Aorta (tissue), 5 donors: ENCODE measurements around the gene DNAJC12. TPM values are rescaled to one million over a fixed set of nuclear protein-coding genes. Genes with fewer than 3 reads are reported as not detected.

Experiments
- ATAC-seq: fragments of 200-7000 bp; cut with Tn5 transposase; one replicate; pipeline ENCODE4 v1.9.1; 2022; ENCODE audit warnings: moderate library complexity; ENCODE audit not compliant: low FRiP score
- DNase-seq, 2 donors: peaks; one replicate each; pipeline ENCODE4 v3.0.0-alpha.2; 2020
- H3K27ac ChIP-seq, 2 donors: one replicate each; pipeline ENCODE4 v1.5.1; 2013; ENCODE audit warnings: low read length in 2 of 2, mild to moderate bottlenecking in 2 of 2, moderate library complexity in 2 of 2, control low read depth in 1 of 2, inconsistent platforms in 1 of 2, low read depth in 1 of 2
- H3K27me3 ChIP-seq, 2 donors: one replicate each; pipeline ENCODE4 v1.6.1; 2013; ENCODE audit warnings: control low read depth in 1 of 2, low read length in 1 of 2, mild to moderate bottlenecking in 1 of 2, moderate library complexity in 1 of 2; ENCODE audit not compliant: insufficient read depth in 2 of 2, control insufficient read depth in 1 of 2
- H3K36me3 ChIP-seq, 2 donors: one replicate each; pipeline ENCODE4 v1.6.1; 2013; ENCODE audit warnings: control low read depth in 1 of 2, low read length in 1 of 2, mild to moderate bottlenecking in 1 of 2; ENCODE audit not compliant: insufficient read depth in 2 of 2, control insufficient read depth in 1 of 2
- H3K4me1 ChIP-seq, 2 donors: one replicate each; pipeline ENCODE4 v1.6.1; 2013; ENCODE audit warnings: low read length in 2 of 2, control low read depth in 1 of 2, mild to moderate bottlenecking in 1 of 2, moderate library complexity in 1 of 2; ENCODE audit not compliant: insufficient read depth in 2 of 2, control insufficient read depth in 1 of 2
- H3K4me3 ChIP-seq, 2 donors: one replicate each; pipeline ENCODE4 v1.5.1; 2013; ENCODE audit warnings: low read length in 2 of 2, control low read depth in 1 of 2, mild to moderate bottlenecking in 1 of 2
- H3K9me3 ChIP-seq: one replicate; pipeline ENCODE4 v1.6.1; 2013; ENCODE audit warnings: mild to moderate bottlenecking, low read length; ENCODE audit not compliant: control insufficient read depth
- WGBS, 2 donors: extraction: QIAGEN DNeasy Blood & Tissue Kit; methylation state at CpG; one replicate each; pipeline ENCODE4 v1.1.7; 2013; 5-methylcytosine and 5-hydroxymethylcytosine counted together
- intact Hi-C, 2 donors: fragments of 100-400 bp; cut with DNase I; formaldehyde crosslinking; loops; one replicate each; pipeline versions ENCODE4 v1.14.2 to v1.15.0; 2022
- polyA plus RNA-seq, 2 donors: library from polyadenylated mRNA; stranded (reverse); fragments of 200-250 nt; gene quantifications; one replicate each; pipeline ENCODE4 v1.2.3, GENCODE V29; 2013
- total RNA-seq, 2 donors: library from RNA; stranded (reverse); fragmentation: NEBNext Ultra II Directional; extraction: Animal tissue kit (Norgen Biotek cat#: 25700); gene quantifications; one replicate each; pipeline ENCODE4 v1.2.1, GENCODE V29; 2021
- donor health status: healthy with polysubstance abuse.
- donor health status: Bipolar disorder and iron deficiency.
- donor health status: DM: no; HTN: no; CAD: no.
- donor health status: DM: no; HTN: no; CAD: no.
- donor health status: DM: yes; HTN: yes; CAD: no.

DNAJC12 gene
- total and polyA plus RNA-seq, 4 donors: 1.7 to 4.4 (median 3.0) TPM

GRCh38 chr10:67834375-67834774 lies 3.6 kb downstream of the DNAJC12 start:
- DNase-seq: no peak
- intact Hi-C loops: no loop called here
- WGBS, 2 donors: 94 to 96% methylated on average over 8 of the region's 8 CpGs
- no peaks in the 10 kb centered on the region for H3K27me3 ChIP-seq
- H3K4me3 ChIP-seq: no peak overlapping the region
- H3K27ac ChIP-seq: no peak overlapping the region
- no peaks in the 10 kb centered on the region for H3K9me3 ChIP-seq
- no peaks in the 10 kb centered on the region for H3K4me1 ChIP-seq
- H3K36me3 ChIP-seq: no peaks in the 10 kb centered on the region
- no peak for ATAC-seq

- ATAC-seq: no peak
- Histone ChIP-seq H3K27me3 (no peaks in the 10 kb centered on the region), H3K36me3 (no peaks in the 10 kb centered on the region), H3K9me3 (no peaks in the 10 kb centered on the region), H3K4me3 (no peak overlapping the region), H3K27ac (no peak overlapping the region), H3K4me1 (no peaks in the 10 kb centered on the region)
- DNase-seq: no peak
- intact Hi-C loops: no loop called here
- WGBS, 2 donors: 86 to 89% methylated on average over 3 of the region's 3 CpGs
These were observed 10.2 kb downstream of the DNAJC12 start for GRCh38 chr10:67827811-67828210.

GRCh38 chr10:67819768-67820204 lies 18.2 kb downstream of the DNAJC12 start:
- no peak for ATAC-seq
- intact Hi-C loops: no loop called here
- WGBS, 2 donors: 84 to 87% methylated on average over 3 of the region's 3 CpGs
- H3K4me1 ChIP-seq: no peaks in the 10 kb centered on the region
- H3K4me3 ChIP-seq: no peak overlapping the region
- no peaks in the 10 kb centered on the region for H3K36me3 ChIP-seq
- no peak overlapping the region for H3K27ac ChIP-seq
- no peaks in the 10 kb centered on the region for H3K27me3 ChIP-seq
- H3K9me3 ChIP-seq: no peaks in the 10 kb centered on the region
- DNase-seq: no peak

- Histone ChIP-seq H3K4me3 (no peak overlapping the region), H3K36me3 (no peaks in the 10 kb centered on the region), H3K4me1 (no peaks in the 10 kb centered on the region), H3K27ac (no peak overlapping the region), H3K9me3 (no peaks in the 10 kb centered on the region), H3K27me3 (no peaks in the 10 kb centered on the region)
- DNase-seq (no peak), ATAC-seq (no peak)
- intact Hi-C loops: no loop called here
- 77 to 80% methylated on average over 3 of the region's 3 CpGs for WGBS, 2 donors
These were observed 19.7 kb downstream of the DNAJC12 start for GRCh38 chr10:67818323-67818722.

- no peak for ATAC-seq
- WGBS, 2 donors: 72 to 73% methylated on average over 4 of the region's 4 CpGs
- H3K4me3 ChIP-seq: no peak overlapping the region
- H3K9me3 ChIP-seq: no peaks in the 10 kb centered on the region
- intact Hi-C loops: no loop called here
- DNase-seq: no peak
- no peak overlapping the region for H3K27ac ChIP-seq
- no peaks in the 10 kb centered on the region for H3K4me1 ChIP-seq
- no peaks in the 10 kb centered on the region for H3K27me3 ChIP-seq
- H3K36me3 ChIP-seq: no peaks in the 10 kb centered on the region
These were observed 21.3 kb downstream of the DNAJC12 start for GRCh38 chr10:67816719-67817118.

- H3K27ac ChIP-seq: no peak overlapping the region
- no peak for ATAC-seq
These were observed 22.4 kb downstream of the DNAJC12 start for GRCh38 chr10:67815571-67816059.

GRCh38 chr10:67812007-67812406 lies 26.0 kb downstream of the DNAJC12 start:
- Histone ChIP-seq H3K36me3 (no peaks in the 10 kb centered on the region), H3K27ac (no peak overlapping the region), H3K9me3 (no peaks in the 10 kb centered on the region), H3K4me1 (no peaks in the 10 kb centered on the region), H3K4me3 (no peak overlapping the region), H3K27me3 (no peaks in the 10 kb centered on the region)
- WGBS, 2 donors: 73 to 75% methylated on average over 4 of the region's 4 CpGs
- DNase-seq: no peak
- intact Hi-C loops: no loop called here
- no peak for ATAC-seq

More at GRCh38 chr10:67815571-67816059, 22.4 kb downstream of the DNAJC12 start:
- no peak for DNase-seq
- 92 to 94% methylated on average over 4 of the region's 4 CpGs for WGBS, 2 donors
- no peaks in the 10 kb centered on the region for H3K27me3 ChIP-seq
- intact Hi-C loops: no loop called here
- no peaks in the 10 kb centered on the region for H3K9me3 ChIP-seq
- no peaks in the 10 kb centered on the region for H3K36me3 ChIP-seq
- H3K4me1 ChIP-seq: no peaks in the 10 kb centered on the region
- no peak overlapping the region for H3K4me3 ChIP-seq

GRCh38 chr10:67809107-67809506 lies 28.9 kb downstream of the DNAJC12 start:
- WGBS, 2 donors: 99 to 100% methylated on average over 2 of the region's 2 CpGs
- H3K27me3 ChIP-seq: no peaks in the 10 kb centered on the region
- no peak overlapping the region for H3K27ac ChIP-seq
- H3K9me3 ChIP-seq: no peaks in the 10 kb centered on the region
- no peak overlapping the region for H3K4me3 ChIP-seq
- no peak for DNase-seq
- peaks cover 0 to 2% of the 10 kb centered on the region in 2 donors for H3K36me3 ChIP-seq
- intact Hi-C loops: no loop called here
- no peak for ATAC-seq
- no peaks in the 10 kb centered on the region for H3K4me1 ChIP-seq

GRCh38 chr10:67808704-67809103 lies 29.3 kb downstream of the DNAJC12 start:
- Histone ChIP-seq H3K4me3 (no peak overlapping the region), H3K4me1 (no peaks in the 10 kb centered on the region), H3K9me3 (no peaks in the 10 kb centered on the region), H3K36me3 (peaks cover 0 to 3% of the 10 kb centered on the region in 2 donors), H3K27me3 (no peaks in the 10 kb centered on the region), H3K27ac (no peak overlapping the region)
- no peak for ATAC-seq
- WGBS, 2 donors: 62 to 68% methylated on average over 1 of the region's 1 CpG
- no peak for DNase-seq
- intact Hi-C loops: no loop called here
